GM04504 (cell line): ENCODE measurements around the gene RASSF7.

ENCODE experiments used
- DNase-seq: peaks from one replicate; pipeline ENCODE4 v3.0.0-alpha.2; 2012; ENCODE audit warnings: low read depth

The RASSF7 gene

DNA sequence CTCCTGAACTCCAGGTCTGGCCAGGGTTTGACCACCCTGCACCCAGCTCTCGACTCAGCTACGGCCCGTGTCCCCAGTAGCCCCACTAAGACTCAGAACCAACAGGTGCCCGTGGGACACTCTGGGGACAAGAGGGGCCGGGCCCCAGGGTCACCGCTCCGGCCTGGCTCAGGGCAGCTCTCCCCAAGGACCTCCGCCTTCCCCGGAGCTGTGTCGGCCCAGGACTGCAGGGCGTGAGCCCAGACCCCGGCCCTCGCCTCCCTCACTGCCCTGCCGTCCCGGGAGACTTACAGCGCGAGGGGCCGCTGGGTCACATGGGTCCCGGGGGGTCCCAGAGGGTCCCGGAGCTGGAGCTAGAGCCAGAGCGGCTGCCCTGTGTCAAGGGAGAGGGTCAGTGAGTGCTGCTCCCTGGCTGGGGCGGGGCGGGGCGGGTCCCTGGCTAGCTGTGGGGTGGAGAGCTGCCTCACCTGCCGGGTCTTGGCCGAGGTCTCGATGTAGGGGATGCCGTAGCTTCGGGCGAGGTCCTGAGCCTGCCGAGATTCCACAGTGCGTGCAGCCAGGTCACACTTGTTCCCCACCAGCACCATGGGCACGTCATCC lies 27.7 kb upstream of the RASSF7 start:
- DNase-seq = no peak

DNA sequence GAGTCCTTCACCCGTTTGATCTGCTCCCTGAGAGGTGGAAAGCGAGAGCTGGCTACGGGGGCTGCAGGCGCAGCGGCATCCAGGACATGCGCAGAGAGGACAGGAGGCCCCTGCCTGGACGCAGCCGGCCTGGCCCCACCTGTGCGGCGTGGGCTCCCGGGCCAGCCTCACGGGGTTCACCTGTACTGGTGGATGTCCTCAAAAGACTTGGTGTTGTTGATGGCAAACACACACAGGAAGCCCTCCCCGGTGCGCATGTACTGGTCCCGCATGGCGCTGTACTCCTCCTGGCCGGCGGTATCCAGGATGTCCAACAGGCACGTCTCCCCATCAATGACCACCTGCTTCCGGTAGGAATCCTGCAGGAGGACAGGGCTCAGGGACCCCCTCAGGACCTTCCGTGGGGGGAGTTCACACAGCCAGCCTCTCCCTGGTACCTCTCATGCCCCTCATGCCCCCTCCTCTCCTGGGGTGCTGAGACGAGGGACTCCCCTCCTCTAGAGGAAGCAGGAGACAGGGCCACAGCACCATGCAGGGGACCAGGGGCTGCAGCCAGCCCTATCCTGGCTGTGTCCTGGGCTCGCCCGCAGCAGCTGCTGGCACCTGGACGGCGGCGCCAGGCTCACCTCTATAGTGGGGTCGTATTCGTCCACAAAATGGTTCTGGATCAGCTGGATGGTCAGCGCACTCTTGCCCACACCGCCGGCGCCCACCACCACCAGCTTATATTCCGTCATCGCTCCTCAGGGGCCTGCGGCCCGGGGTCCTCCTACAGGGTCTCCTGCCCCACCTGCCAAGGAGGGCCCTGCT lies 27.0 kb upstream of the RASSF7 start:
- no peak for DNase-seq

DNA sequence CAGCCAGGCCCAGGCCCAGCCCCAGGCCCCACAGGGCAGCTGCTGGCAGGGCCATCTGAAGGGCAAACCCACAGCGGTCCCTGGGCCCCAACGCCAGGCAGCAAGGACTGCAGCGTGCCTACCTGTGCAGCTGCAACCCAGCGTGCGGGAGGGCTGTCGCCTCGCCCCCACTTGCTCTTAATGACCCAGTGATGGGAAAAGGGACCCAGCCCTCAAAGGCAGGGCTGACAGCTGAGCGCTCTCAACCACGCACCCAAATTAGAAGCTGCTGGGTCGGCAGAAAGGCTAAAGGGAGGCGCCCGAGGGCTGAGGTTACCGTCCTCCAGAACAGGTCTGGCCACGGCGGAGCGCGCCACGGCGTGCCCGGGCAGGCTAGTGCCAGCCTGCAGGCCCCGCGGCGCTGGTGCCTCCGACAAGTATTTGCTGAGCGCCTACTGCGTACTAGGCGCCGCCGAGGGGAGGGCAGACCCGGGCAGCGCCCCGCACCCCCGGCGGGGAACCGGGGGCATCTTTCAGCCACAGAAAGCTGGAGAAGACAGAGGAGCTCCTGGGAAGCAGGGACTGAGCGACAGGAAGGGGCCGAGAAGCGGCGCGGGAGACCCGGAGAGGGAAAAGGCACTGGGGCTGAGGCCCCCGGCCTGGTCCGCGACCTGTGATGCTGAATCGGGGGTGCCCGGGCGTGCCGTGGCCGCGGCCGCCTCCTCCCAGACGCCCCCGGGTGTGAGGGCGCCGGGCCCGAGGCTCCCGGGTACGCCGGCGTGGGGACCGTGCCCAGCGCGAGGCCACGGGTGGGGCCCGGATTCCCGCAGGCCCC lies 26.2 kb upstream of the RASSF7 start:
- DNase-seq = no peak

DNA sequence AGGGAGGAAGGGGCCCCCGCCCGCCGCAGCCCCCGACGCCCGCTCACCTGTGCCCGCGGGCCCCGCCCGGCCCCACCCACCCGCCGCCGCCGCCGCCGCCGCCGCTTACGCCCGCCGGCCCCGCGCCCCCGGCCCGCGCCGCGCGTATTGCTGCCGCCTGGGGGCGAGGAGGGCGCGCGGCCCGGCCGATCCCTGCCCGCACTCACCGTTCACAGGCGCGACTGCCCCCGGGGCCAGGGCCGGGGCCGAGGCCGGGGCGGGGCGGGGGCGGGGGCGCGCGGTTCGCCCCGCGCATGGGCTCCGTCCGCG lies 25.6 kb upstream of the RASSF7 start:
- DNase-seq = no peak

DNA sequence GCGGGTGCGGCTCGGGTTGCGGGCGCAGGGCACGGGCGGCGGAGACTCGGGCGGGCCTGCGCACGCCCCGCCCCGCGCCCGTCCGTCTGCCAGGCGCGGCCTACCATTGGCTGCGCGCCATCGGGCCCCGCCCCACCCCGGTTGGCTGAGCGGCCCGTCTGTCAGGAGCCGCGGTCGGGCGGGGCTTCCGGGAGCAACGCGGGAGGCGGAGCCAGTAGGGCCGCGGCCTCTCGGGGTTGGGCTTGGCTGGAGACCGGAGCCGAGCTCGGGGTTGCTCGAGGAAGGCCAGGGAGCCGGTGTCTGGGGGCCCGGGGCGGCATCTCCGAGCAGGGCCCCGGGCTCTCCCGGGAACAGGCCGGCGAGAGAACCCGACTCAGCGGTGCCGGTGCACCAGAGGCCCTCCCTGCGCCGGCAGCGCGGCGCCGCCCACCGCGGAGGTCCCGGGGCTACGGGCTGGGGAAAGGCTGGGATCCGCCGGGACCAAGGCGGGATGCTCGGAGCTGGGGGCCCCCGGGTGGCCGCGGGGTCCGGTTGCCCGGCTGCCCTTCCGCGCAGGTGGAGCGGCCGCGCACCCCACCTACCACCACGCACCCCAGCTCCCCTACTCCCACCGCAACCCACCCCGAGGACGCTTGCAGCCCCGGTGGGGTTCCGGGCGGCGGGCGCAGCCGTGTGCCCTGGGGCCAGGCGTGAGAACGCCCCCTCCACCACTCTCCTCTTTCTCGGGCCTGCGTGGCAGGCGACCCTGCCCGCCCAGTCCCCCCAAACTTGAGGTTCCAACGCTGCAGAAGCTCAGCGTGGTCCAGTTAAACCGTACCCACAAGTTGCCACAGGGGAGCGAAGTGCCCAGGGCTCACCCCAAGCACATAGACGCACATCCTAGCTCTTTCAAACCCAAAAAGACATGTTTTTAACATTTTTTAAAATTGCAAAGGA lies 25.0 kb upstream of the RASSF7 start, which contains the start of gene HRAS:
TSS of gene HRAS (minus strand) at position 58 of the 936 bp plus-strand sequence.
- peak; percentile 87 for DNase-seq

DNA sequence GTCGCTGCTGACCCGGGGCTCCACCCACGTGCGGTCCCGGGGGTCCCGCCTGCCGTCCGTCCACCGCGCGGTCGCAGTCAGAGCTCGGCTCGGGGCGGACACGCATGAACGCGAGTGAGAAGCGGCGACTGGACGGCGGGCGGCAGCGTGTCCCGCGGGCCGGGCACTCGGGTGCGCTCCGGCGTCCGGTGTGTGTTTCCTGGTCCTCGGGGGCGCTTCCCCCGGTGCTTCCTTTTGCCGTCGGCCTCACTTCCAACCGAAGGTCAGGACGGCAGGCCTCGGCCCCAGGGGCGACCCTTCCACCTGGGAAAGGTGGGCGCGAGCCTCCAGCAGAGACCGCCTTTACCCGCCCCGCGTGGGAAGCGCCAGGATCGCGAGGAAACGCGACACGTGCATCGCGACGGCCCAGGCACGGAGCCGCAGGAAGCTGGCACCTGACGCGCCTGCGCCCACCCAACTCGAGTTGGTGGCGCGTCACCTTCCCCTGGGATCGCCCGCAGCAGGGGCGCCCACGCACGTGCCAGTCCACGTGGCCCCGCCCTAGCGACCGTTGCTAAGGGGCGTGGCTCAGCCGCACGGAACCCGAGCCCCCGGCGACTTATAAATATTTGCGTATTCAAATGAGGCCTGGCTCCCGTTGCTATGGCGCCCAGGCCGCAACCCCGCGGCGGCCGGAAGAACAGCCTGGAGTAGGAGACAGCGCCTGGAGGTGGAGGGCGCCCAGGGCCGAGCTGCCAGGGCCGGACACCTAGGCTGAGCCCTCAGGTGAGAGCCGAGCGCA lies 23.7 kb upstream of the RASSF7 start, which contains the start of gene LRRC56:
TSS of gene LRRC56 (plus strand) at position 687 of the 781 bp plus-strand sequence. CDS start 3,158 bp downstream, outside the sequence.
- peak; percentile 47 for DNase-seq

DNA sequence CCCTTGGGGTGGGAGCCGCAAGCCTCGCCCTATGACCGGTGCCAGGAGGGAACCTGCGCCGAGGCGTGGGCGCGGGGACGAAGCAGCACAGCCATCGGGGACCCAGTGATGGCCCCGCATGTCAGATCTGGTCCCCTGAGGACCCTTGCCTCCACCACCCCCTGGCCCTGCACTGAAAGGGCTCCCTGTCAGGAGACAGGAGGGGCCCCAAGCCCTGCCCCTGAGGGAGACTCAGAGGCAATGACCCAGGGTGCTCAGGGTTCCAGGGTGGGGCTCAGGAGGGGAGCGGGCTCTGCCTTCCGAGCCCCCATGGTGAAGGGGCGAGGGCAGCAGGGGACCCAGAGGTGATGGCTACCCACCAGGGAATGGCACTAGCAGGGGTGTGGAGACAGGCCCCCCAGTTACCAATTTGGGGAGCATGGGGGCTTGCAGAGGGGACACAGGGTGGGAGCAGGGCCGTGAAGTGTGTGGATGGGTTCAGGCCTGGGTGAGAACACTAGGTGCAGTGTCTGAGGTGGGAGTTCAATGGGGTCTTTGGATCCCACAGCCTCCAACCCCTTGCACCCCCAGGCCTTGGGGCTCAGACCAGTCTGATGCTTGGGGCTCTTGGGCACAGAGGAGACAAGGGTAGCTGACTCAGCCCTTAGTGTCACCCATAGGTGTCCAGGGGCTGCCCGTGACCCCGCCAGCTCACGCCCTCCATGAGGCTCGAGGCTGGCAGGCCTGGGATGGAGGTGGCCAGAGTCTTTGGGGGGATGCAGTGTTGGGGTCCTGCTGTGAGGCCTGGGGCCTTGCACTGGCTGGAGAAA lies 22.9 kb upstream of the RASSF7 start:
- no peak for DNase-seq

DNA sequence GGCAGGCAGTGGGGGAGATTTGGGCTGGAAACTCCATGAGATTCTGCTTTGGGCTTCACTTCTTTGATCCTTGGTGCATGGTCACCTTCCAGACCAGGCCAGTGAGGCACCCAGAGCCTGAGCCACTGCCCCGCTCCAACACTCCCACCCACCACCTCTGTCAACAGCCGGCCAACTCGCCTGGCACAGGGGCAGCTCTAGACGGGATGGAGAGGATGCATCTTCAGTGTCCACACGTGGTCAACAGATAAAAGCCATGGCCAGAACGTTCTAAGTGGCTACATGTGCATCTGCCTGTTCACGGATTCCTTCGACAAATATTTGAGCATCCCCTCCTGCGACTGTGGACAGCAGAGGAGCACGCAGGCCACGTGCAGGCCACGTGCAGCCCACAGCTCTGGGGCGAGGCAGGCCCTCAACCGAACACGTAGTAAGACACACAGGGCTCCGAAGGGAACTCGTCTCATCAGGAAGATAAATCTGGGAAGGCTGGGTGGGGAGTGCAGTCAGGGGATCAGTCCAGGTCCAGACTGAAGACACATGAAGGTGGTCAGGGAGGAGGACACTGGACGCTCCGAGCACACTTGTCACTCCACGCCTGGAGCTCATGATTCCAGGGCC lies 22.2 kb upstream of the RASSF7 start:
- DNase-seq = no peak

DNA sequence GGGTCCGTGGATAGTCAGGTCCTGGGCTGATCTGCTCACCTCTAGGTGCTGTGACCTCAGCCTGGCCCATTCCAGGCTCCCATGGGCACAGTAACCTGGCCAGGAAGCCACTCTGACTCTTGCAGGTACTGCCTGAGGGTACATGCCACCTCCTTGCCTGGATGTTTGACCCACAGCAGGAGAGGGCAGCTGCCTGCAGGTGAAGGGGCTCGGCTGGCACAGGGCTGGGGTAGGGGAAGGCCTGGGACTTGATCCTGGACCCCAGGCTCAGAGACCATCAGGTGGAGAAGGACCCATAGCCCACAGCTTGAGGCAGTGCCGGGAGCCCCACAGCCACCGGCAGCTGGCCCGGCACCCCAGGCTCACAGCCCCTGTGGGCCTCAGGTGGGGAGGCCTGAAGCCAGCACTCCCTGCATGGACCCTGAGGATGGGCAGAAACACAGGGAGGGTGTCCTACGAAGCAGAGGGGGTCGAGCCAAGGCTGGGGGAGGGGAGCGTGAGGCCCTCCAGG lies 20.7 kb upstream of the RASSF7 start:
- no peak for DNase-seq

DNA sequence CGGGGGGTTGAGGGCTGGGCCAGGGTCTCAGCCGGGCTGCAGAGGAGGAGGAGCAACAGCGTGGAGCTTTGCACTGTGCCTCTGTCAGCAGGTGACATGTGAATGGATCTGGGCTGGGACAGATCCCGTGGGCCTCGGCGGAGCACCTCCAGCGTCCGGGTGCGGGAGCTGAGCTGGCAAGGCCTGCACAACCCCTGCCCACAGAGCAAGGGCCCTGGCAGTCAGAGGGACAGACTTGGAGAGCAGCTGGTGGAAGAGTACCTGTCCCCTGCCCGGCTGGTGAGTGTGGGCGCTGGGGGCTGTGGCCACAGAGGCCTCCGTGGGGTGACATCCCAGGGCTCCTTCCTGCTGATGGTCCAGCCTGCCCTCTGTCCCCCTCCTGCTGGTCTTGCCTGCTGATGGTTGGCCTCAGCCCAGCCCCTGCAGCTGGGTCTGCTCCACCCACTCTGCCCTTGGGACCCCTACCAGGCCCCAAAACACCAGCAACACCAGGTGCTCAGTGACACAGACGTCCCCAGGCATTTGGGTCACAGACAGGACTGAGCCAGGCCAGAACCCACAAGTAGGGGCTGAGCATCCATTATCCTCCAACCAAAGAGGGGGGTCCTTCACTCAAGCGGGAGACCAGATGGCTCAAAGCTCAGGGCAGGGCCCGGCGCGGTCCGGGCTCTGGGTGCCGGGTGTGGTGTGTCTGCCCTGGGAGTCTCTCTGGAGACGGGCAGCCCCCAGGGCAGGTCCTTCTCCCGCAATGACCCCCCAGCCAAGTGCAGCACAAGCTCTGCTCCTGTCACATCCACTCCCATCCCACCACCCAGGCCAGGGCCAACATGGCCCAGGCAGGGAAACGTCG lies 20.0 kb upstream of the RASSF7 start:
- DNase-seq = no peak

DNA sequence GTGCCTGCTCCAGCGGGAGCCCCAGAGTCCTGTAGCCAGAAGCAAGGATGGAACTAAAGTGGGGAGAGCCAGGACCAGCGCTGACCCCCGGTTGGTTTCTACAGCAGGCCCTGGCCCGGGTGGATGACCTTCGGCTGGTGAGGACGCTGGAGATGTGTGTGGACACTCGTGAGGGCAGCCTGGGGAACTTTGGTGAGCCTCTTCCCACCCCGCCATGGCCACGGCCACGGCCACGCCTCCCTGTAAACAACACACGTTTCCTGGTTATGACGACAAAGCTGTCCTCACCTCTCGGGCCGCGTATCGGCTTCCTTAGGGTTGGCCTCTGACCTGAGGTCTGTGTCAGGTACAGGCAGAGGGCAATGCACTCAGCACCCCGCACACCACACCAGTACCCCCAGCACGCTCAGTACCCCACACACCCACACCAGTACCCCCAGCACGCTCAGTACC lies 19.3 kb upstream of the RASSF7 start:
- DNase-seq = no peak

DNA sequence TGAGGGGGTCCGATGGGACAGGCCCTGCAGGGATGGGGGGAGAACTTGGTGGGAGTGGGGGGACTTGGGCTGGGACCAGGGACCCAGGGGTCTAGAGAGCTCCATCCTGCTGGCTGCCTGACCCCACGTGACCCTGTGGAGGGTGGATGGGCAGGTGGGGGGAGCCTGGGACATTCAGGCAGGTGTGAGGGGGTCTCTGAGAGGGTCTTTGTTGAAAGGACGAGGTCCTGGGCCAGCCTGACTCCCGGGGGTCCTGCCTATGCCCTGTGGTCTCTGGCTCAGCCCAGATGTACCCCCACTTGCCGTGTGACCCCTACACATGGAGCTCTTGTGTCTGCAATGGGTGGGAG lies 16.0 kb upstream of the RASSF7 start:
- no peak for DNase-seq

DNA sequence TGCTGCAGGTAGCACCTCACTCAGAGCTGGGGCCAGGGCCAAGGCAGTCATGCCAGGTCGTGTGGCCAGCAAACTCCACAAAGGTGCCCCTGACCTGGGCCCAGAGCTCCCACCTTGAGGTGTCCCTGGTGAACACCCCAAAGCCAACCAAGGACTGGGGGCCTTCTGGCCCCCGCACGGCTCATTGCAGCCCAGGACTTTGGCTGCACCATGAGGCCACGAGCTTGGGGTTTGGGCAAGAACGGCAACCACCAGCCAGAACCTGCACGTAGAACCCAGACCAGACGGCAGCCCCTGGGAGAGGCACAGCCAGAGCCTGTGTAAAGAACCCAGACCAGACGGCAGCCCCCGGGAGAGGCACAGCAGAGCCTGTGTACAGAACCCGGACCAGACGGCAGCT lies 15.6 kb upstream of the RASSF7 start:
- DNase-seq = no peak

DNA sequence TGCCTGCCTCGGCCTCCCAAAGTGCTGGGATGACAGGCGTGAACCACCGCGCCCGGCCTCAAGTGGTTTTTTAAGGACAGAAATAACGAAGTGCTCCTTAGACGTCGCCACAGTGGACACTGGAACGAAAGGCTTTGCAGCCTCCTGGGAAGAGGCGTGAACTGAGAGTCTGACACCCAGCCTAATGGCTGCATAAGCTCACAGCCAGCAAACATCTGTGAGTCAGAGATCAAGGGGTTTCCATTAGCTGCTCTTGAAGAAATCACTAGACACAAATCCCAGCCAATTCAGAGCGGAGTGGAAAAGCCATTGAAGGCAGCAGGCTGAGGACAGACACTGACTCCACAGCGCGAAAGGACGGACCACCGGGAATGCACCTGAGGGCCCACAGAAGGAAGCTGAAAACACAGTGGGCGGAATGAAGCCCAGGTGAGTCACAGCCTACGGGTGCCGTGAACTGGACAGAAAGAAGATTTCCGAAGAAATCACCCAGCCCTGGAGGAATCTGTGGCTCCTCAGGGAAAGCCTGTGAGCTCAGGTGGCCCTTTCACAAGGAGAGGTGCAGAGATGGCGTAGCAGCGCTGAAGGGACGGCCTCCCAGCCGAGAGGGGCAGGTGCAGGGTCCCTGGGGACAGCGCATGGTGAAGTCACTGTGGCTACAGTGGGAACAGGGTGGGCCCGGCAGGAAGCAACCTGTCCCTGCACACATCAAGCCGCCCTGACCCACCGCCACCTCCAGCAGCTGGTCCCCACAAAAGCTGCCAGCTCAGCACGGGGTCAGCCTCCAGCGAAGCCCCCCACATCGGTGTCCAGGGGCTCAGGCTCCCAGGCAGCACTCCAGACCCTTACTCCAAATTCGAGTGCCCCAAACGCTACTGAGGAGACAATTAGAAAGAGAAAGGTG lies 11.8 kb upstream of the RASSF7 start:
- DNase-seq = no peak

DNA sequence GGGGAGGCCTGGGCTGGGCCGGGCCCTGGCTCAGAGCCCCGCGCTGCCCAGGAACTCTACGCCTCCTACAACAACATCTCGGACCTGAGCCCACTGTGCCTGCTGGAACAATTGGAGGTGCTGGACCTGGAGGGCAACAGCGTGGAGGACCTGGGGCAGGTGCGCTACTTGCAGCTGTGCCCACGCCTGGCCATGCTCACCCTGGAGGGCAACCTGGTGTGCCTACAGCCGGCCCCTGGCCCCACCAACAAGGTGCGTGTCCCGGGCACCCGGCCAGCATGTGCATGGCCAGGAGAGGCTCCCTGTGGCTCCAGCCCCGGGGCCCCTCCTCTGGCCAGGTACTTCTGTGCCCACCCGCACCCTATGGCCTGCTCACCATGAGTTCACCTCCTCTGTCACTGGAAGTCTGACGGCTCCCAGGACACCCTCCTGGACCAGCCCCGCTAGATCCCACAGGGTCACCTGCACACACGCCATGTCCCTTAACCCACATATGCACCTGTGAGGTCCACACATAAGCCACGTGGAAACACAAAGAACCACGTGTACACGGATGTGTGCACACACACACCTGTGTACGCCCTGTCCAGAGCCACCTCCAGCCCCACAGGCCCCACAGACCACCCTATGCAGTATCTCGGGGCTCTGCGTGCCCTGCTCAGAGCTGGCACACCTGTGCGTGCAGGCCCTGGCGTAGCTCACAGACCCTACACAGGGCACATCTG lies 10.6 kb upstream of the RASSF7 start:
- no peak for DNase-seq

DNA sequence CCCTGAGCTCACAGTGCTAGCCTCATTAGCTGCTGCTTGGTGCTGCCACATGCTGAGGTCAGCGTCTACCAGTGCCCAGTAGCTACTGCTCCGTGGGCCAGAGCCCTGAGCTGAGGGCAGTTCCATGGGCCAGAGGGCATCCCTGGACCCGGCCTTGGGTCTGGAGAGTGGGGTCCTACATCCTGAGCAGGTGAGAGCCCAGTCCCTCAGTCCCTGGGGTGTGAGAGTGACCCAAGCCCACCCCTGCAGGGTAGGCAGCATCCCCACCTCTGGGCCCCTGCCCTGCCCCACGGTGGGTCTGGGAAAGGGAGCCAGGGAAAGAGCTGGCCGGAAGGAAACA lies 10.1 kb upstream of the RASSF7 start:
- DNase-seq = no peak

DNA sequence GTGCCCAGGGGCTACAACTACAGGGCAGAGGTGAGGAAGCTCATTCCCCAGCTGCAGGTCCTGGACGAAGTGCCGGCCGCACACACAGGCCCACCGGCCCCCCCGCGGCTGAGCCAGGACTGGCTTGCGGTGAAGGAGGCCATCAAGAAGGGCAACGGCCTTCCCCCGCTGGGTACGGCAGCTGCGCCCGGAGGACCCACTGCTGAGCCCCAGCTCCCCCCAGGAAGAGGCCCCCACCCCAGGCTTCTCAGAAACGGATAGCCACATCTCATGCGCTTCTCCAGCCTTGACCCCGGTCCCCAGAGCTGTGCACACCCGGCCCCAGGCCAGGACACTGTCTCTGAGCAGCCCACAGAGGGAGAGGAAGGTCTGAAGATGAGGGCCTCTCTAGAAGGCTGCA lies 9.6 kb upstream of the RASSF7 start:
- no peak for DNase-seq
